Endodermal cell (in vitro differentiated cells): ENCODE results near the gene CASR. TPM values are rescaled to one million over a fixed set of nuclear protein-coding genes. Genes with fewer than 3 reads are reported as not detected.

Experiments used
- DNase-seq: peaks from one replicate; pipeline ENCODE4 v3.0.0-alpha.2; 2017
- H3K27ac ChIP-seq: 2 replicates; pipeline ENCODE4 v1.5.1; 2013; ENCODE audit warnings: mild to moderate bottlenecking, low read depth, low read length, moderate library complexity
- H3K27me3 ChIP-seq: 2 replicates; pipeline ENCODE4 v1.6.1; 2013; ENCODE audit warnings: mild to moderate bottlenecking, low read length, moderate library complexity; ENCODE audit not compliant: insufficient read depth, control insufficient read depth, poor library complexity, severe bottlenecking
- H3K36me3 ChIP-seq: 2 replicates; pipeline ENCODE4 v1.7.0; 2013; ENCODE audit warnings: mild to moderate bottlenecking, low read length, moderate library complexity; ENCODE audit not compliant: control insufficient read depth, insufficient read depth
- H3K4me1 ChIP-seq: one replicate; pipeline ENCODE4 v1.7.0; 2013; ENCODE audit warnings: low read length; ENCODE audit not compliant: control insufficient read depth, insufficient read depth
- H3K4me3 ChIP-seq: 2 replicates; pipeline ENCODE4 v1.5.1; 2013; ENCODE audit warnings: mild to moderate bottlenecking, low read length, moderate library complexity
- H3K9ac ChIP-seq: 2 replicates; pipeline ENCODE4 v1.6.1; 2013; ENCODE audit warnings: mild to moderate bottlenecking, low read length, moderate library complexity; ENCODE audit not compliant: poor library complexity, severe bottlenecking; ENCODE audit errors: extremely low read depth
- H3K9me3 ChIP-seq: 2 replicates; pipeline ENCODE4 v1.6.1; 2013; ENCODE audit warnings: mild to moderate bottlenecking, low read length, moderate library complexity; ENCODE audit not compliant: control insufficient read depth
- H3K27ac Mint-ChIP-seq: 2 replicates; pipeline ENCODE4 v1.8.0; 2020; ENCODE audit warnings: mixed read lengths
- H3K27me3 Mint-ChIP-seq: 2 replicates; pipeline ENCODE4 v1.8.0; 2021; ENCODE audit warnings: mild to moderate bottlenecking, mixed read lengths; ENCODE audit not compliant: insufficient read depth
- H3K36me3 Mint-ChIP-seq: 2 replicates; pipeline ENCODE4 v1.8.0; 2020; ENCODE audit warnings: low read depth, mixed read lengths
- H3K4me1 Mint-ChIP-seq: 2 replicates; pipeline ENCODE4 v1.8.0; 2020; ENCODE audit warnings: mixed read lengths
- H3K4me3 Mint-ChIP-seq: 2 replicates; pipeline ENCODE4 v1.8.0; 2020; ENCODE audit warnings: mild to moderate bottlenecking, moderate library complexity, mixed read lengths
- H3K9me3 Mint-ChIP-seq: 2 replicates; pipeline ENCODE4 v1.8.0; 2020; ENCODE audit warnings: mild to moderate bottlenecking, mixed read lengths
- CTCF ChIP-seq: fragments of 200-600 bp; sonication (generic); conservative IDR thresholded peaks from 2 replicates; pipeline ENCODE4 v1.5.0; 2021; ENCODE audit warnings: antibody characterized with exemption, mild to moderate bottlenecking
- WGBS, 2 experiments: methylation state at CpG; one replicate each; pipeline versions ENCODE4 v1.1.5 to v1.1.7; 2013; ENCODE audit warnings: missing lambda C conversion rate in 2 of 2, mixed read lengths in 1 of 2; ENCODE audit not compliant: insufficient coverage in 1 of 2, insufficient read length in 1 of 2; 5-methylcytosine and 5-hydroxymethylcytosine counted together
- total RNA-seq, 2 donors: library from RNA; stranded (reverse); fragmentation: NEBNext Ultra II Directional in 1 of 2; extraction: Animal tissue kit (Norgen Biotek cat#: 25700) in 1 of 2; gene quantifications; 2 replicates in 1 of 2; 3 replicates in 1 of 2; pipeline ENCODE4 v1.2.1, GENCODE V29; 2021

Gene CASR
- total RNA-seq, 2 donors from 2014 or later = 0.04 TPM; not detected in 1

GRCh38 chr3:122310361-122310760, 126.9 kb downstream of the CASR start:
- Histone ChIP-seq H3K9me3 (no peaks in the 10 kb centered on the region), H3K4me1 (peaks cover 3% of the 10 kb centered on the region), H3K27ac (no peak overlapping the region), H3K4me3 (no peak overlapping the region), H3K27me3 (peaks cover 94% of the 10 kb centered on the region), H3K36me3 (no peaks in the 10 kb centered on the region), H3K9ac (no peak overlapping the region)
- DNase-seq = no peak
- no peak overlapping the region for H3K4me3 Mint-ChIP-seq
- no peaks in the 10 kb centered on the region for H3K9me3 Mint-ChIP-seq
- no peak overlapping the region for H3K27ac Mint-ChIP-seq
- peaks cover 12% of the 10 kb centered on the region for H3K4me1 Mint-ChIP-seq
- 89% methylated on average over 1 of the region's 1 CpG; no CpG with 5 or more reads in 1 of the 2 experiments for WGBS, 2 experiments
- no peak for TF ChIP-seq CTCF
- peaks cover 77% of the 10 kb centered on the region for H3K27me3 Mint-ChIP-seq
- H3K36me3 Mint-ChIP-seq = no peaks in the 10 kb centered on the region

- Histone ChIP-seq H3K4me1 (no peaks in the 10 kb centered on the region), H3K27ac (no peak overlapping the region), H3K27me3 (peaks cover 92% of the 10 kb centered on the region), H3K9me3 (no peaks in the 10 kb centered on the region), H3K4me3 (no peak overlapping the region), H3K36me3 (no peaks in the 10 kb centered on the region), H3K9ac (no peak overlapping the region)
- no peak for TF ChIP-seq CTCF
- no peak overlapping the region for H3K27ac Mint-ChIP-seq
- H3K27me3 Mint-ChIP-seq = peaks cover 82% of the 10 kb centered on the region
- no peak overlapping the region for H3K4me3 Mint-ChIP-seq
- DNase-seq = no peak
- no peaks in the 10 kb centered on the region for H3K9me3 Mint-ChIP-seq
- H3K4me1 Mint-ChIP-seq = peaks cover 4% of the 10 kb centered on the region
- H3K36me3 Mint-ChIP-seq = no peaks in the 10 kb centered on the region
Measured at GRCh38 chr3:122312826-122313225, 129.4 kb downstream of the CASR start.

- H3K9ac ChIP-seq = no peak overlapping the region
- Mint-ChIP-seq H3K9me3 (no peaks in the 10 kb centered on the region), H3K4me1 (peaks cover 2% of the 10 kb centered on the region), H3K27ac (no peak overlapping the region), H3K27me3 (peaks cover 81% of the 10 kb centered on the region), H3K4me3 (no peak overlapping the region), H3K36me3 (no peaks in the 10 kb centered on the region)
- H3K4me1 ChIP-seq = no peaks in the 10 kb centered on the region
- H3K36me3 ChIP-seq = no peaks in the 10 kb centered on the region
- WGBS, 2 experiments = 81 to 89% methylated on average over 2 of the region's 3 CpGs
- DNase-seq = no peak
- peaks cover 88% of the 10 kb centered on the region for H3K27me3 ChIP-seq
- no peak for TF ChIP-seq CTCF
- H3K27ac ChIP-seq = no peak overlapping the region
- no peaks in the 10 kb centered on the region for H3K9me3 ChIP-seq
- no peak overlapping the region for H3K4me3 ChIP-seq
Measured at GRCh38 chr3:122313281-122313680, 129.8 kb downstream of the CASR start.
